Measurements from ENCODE around the gene EIF3A.
"Not testable (repeated sequence)": the region's sequence is repeated elsewhere in the genome, so short reads cannot be mapped to it uniquely, and the experiment has no call there.

EIF3A gene

DNA sequence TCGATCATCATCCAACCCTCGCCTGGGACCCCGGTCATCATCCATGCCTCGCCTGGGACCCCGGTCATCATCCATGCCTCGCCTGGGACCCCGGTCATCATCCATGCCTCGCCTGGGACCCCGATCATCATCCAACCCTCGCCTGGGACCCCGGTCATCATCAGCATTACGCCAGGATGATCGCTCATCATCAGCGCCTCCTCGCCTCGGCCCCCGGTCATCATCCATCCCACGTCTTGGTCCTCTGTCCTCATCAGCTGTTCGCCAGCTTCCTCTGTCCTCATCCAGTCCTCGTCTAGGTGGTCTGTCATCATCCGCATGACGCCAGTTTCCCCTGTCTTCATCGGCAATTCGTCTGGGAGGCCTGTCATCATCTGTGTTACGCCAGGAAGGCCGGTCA lies 38.4 kb downstream of the EIF3A start:
- no peak for DNase-seq

DNA sequence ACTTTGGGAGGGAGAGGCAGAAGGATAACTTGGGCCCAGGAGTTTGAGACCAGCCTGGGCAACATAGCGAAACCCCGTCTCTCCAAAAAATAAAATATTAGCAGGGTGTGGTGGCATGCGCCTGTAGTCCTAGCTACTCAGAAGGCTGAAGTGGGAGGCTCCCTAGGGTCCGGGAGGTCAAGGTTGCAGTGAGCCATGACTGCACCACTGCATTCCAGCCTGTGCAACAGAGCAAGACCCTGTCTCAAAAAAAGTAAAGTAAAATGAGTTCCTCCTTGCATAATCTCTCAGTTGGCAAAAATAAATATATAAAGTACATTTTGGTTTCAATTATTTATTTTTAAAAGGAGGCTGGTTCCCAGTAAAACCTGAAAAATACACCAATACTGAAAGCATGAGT lies 39.3 kb downstream of the EIF3A start:
- DNase-seq = no peak

DNA sequence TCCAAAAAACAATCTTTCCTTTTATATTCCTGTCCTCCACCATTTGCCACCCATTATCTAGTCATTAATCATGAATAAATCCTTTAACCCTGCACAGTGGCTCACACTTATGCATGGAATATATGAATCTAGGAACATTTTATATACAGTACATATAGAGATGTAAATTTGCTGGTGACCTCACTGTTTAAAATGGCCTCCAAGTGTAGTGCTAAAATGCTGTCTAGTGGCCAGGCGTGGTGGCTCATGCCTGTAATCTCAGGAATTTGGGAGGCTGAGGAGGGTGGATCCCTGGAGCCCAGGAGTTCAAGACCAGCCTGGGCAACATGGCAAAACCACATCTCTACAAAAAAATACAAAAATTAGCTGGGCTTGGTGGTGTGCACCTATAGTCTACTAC lies 41.5 kb downstream of the EIF3A start:
- no peak for DNase-seq

DNA sequence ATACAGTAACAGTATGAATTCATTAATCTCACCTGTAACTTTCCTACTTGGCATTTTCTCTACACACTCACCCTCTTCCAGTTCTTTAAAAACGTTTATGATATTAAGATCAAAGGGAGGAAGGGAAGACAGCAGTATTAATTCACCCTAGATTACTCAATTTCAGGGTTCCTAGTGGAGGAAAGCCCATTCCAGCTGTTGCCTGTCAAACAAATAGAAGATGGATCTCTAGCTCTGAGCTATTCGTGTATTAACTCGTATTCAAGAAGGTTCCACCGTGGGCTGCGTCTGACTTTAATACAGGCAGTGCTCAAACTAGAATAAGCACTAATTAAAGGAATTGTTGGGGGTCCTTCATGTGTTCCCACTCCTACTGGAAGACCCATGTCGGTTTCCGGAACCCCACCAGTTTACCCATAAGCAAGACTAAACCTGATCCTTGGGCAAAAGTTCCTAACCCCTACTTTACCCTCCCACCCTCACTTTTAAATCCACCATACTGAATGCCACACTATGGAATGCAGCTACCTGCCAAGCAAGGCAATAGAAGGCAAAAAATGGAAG lies 49.0 kb downstream of the EIF3A start:
- no peak for DNase-seq

DNA sequence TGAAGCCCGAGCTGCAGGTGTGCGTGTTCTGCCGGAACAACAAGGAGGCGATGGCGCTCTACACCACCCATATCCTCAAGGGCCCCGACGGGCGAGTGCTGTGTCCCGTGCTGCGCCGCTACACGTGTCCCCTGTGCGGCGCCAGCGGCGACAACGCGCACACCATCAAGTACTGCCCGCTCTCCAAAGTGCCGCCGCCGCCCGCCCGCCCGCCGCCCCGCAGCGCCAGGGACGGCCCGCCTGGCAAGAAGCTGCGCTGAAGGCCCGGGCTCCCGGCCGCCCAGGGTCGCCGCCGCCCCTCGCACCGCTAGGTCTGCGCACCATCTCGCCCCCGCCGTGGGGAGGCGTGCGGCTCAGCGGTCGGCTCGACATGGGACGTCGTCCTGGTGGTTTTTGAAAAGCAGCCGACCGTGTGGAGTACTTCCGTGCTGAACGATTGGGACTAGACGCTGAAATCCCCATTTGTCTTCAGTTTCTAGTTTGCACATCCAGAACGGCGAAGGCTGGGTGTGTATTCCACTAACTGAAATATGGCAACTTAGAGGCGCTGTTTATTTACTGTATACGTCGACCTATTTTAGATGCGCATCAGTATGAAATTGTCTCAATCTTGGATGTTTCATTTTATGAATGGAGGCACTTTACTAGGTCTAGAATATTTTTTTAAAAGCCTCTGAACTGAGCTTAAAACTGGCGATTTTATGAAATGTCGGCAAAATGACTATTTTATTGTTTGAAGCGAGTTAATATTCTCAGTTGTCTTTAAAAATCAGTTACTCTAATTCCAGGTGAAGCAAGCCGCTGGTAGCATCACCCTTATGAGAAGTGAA lies 50.0 kb downstream of the EIF3A start:
- DNase-seq = peak; percentile 57

DNA sequence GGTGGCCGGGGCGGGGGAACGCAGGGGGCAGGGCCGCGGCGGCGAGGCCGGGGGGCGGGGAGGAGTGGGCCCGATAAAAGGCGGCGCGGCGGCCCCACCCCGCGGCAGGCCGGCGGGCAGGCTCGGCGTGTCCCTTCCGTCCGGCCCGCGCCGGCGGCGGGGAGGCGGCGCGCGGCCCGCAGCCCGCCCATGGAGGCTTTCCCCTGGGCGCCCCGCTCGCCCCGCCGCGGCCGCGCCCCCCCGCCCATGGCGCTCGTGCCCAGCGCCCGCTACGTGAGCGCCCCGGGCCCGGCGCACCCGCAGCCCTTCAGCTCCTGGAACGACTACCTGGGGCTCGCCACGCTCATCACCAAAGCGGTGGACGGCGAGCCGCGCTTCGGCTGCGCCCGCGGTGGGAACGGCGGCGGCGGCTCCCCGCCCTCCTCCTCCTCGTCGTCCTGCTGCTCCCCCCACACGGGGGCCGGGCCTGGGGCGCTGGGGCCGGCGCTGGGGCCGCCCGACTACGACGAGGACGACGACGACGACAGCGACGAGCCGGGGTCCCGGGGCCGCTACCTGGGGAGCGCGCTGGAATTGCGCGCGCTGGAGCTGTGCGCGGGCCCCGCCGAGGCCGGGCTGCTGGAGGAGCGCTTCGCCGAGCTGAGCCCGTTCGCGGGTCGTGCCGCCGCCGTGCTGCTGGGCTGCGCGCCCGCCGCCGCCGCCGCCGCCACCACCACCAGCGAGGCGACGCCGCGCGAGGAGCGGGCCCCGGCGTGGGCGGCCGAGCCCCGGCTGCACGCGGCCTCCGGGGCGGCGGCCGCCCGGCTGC lies 50.8 kb downstream of the EIF3A start, which contains the start of gene NANOS1:
NANOS1 (plus strand) TSS at position 102 of the 808 bp plus-strand sequence; CDS start at position 190, 88 bp downstream.
- DNase-seq = no peak

DNA sequence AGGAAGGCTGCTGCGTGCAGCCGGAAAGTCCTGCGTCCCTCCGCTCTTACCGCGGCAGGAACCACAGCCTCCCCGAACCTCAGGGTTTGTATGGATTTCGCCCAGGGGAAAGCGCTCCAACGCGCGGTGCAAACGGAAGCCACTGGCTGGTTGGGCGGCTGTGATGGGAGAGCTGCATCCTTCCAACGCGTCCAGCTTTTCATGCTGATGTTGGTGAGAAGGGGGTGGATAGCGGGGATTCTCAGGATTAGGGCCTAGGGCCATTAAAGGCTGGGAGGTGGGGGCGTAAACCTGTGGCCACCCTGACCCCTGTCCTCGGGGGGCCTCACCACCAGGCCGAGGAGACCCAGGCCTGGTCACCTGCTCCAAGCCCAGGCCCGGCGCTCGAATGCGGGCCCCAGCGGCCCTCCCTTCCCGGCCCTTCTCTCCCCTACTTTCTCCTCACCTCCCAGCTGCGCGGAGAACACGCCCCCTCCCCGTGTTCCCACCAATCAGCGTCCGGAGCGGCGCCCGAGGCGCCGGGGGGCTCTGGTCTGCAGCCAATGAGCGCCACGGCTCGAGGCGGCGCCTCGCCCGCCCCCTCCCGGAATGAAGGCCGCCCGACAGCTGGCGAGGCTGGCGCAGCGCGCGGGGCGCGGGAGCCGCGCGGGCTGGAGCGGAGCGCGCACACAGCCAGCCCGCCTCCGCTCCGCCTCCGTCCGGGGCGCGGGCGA lies 51.6 kb downstream of the EIF3A start:
- peak; percentile 87 for DNase-seq

DNA sequence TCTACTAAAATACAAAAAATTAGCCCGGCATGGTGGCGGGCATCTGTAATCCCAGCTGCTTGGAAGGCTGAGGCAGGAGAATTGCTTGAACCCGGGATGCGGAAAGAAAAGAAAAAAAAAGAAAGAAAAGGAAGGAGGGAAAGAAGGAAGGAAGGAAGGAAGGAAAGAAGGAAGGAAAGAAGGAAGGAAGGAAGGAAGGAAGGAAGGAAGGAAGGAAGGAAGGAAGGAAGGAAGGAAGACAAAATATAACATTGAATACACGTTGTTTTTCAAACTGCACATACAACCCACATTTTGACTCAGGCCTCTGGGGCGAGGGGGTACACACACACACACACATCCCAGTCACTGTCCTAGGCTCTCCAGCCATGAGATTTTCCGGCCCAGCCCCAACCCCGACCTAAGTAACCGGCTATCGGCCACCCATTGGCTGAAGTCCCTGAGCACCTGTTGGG lies 52.1 kb downstream of the EIF3A start:
- DNase-seq = not testable (repeated sequence)

DNA sequence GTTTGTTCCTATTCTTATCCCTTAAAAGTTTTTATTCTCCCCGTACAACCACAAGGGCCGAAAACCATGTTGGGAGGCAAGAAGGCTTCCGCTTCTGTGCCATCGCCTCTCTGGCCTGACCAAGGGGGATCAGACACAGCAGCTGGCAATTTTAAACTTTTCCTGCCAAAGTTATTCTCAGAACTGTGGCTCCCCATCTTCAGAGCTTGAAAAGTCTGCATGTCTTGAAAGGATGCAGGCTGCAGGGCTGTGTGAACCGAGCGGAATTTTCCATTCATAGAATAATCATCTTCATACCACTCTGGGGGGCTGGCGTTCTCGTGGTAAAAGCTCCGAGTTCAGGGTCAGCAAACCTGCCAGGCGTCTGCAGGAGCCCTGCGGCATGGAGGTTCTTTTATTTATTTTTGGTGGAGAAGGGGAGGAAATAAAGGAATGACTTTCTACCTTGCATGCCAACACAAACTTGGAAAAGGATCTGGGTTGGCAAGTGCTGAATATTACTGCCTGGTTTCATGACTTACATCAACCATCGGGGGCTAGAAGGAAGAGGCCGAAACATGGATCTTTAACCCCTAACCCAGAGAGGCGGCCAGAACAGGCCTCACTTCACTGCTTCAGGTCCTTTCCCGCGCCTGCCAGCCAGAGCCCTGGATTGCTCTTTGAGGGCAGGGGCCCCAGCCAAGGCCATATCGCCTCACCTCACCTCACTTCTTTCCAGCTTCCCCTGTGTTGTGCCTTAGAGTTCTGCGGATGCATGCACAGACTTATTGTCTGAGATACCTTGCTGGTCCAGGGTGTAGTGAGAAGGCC lies 54.1 kb downstream of the EIF3A start:
- no peak for DNase-seq

DNA sequence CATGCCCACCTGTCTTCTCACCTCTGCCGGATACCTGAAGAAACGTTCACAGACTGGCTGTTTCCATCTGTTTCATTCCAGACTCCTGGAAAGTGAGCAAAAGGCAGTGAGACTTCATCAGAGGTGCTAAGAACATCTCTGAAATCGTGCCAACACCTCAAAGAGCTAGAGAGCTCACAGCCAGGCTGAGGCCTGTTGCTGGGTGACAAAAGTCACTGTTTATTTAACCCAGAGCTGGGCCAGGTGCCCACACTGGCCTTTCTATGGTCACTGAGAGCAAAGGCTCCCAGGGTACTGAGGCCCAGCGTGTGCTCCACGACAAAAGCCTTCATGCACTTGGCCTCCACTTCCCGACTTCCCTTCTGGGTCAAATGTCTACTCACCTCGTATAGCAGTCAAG lies 54.8 kb downstream of the EIF3A start:
- no peak for DNase-seq

DNA sequence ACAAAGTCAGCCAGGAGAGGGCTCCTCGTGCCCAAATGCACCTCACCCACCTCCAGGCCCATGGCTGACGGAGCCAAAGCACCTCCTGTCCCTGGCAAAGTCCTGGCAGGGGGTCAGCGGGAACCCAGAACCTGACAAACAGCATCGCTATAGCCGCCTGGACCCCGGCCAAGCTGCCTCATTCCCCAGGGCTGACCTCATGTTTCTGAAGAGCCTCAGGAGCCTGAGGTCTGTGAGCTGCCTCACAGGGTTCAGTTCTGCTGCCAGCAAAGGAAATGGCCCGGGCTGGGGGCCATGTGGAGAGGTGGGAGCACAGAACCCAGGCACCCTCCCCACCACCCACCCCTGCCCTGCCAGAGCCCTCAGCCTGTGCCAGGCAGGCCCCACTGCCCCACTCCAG lies 55.3 kb downstream of the EIF3A start:
- no peak for DNase-seq

DNA sequence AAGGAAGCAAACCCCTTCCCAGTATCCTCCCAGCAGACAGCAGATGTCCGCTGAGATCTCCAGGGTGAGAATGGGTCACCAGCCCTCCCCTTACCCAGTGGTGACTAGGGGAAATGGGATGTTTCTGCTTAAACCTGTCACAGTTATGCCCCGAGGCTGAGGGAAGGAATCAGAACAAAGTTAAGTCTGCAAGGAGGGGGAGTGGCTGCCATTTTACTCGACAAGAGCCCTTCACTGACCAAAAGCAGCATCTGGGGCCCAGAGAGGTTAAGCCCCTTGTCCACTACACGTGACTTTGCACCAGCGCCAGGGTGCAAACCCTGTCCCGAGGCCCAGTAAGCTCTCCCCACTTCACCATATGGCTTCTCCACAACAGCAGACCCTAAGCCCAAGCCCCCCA lies 55.7 kb downstream of the EIF3A start:
- DNase-seq = no peak

DNA sequence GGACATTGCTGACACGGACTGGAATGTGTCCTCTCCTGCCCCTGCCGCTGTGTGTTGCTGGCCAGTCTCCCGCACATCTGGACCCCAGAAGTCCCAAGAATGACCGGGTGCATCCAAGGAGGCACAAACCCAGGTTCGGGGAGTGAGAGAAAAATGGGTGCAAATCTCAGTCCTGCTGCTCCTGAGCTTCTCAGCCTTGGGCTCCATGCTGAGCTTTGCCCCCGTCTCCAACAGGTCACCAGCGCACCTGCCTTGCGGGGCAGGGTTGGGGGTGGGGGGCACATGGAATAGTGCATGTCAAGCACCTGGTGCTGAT lies 57.1 kb downstream of the EIF3A start:
- DNase-seq = no peak

DNA sequence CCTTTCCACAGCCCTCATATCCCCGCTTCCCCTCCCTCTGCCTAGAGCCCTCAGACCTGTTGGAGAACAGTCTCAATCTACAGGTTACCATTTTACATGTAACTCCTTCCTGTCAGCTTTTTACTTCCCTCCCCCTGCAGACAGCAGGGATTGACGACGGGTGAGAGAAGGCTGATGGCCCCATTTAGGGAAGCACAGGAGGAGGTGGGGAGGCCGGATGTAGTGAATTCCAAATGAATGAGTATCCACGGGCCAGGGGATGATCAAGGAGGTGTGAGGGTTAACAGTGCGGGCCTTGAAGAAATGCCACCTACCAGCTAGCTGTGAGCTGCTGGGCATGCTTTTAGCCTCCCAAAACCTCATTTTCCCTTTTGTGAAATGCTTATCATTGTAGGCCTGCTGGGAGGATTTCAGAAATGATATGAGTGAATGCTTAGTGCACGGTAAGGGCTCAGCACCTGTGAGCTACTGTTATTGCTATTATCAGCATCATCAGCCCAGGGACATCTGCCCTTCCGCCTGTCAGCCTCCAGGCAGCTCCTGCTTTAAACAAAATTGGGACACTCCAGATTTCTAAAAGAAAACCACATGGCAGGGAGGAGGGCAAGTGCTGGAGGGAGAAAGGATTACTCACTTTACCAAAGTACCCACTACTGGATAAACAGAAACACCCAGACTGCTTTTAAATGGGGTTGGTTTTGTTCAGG lies 57.6 kb downstream of the EIF3A start:
- DNase-seq = no peak

DNA sequence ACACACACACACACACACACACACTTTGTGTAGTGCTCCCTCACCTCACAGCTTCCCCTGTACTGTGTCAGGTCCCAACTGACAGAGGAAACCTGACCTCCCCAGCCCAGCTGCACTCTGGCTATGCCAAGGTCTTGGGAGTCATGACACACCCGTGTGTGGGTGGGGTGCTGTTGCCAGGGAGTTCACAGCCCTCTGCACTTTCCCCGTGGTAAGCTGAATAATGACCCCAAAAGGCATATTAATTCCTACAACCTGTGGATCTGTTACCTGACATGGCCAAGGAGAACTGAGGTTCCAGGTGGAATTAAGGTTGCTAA lies 60.0 kb downstream of the EIF3A start:
- DNase-seq = no peak

DNA sequence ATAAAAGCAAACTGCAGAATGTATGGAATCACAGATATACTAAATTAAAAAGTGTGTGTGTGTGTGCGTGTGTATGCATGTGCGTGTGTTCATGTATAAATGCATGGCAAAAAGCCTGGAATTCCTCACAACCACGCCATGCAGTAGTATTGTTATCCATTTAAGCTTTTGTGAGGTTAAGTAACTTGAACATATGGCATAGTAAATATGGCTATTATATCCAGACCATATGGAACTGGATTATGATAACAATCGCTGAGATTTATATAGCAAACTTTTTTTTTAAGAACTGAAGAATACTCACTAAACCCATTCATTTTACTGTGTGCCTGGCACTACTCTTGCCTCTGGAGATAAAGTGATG lies 73.4 kb downstream of the EIF3A start:
- DNase-seq = no peak

DNA sequence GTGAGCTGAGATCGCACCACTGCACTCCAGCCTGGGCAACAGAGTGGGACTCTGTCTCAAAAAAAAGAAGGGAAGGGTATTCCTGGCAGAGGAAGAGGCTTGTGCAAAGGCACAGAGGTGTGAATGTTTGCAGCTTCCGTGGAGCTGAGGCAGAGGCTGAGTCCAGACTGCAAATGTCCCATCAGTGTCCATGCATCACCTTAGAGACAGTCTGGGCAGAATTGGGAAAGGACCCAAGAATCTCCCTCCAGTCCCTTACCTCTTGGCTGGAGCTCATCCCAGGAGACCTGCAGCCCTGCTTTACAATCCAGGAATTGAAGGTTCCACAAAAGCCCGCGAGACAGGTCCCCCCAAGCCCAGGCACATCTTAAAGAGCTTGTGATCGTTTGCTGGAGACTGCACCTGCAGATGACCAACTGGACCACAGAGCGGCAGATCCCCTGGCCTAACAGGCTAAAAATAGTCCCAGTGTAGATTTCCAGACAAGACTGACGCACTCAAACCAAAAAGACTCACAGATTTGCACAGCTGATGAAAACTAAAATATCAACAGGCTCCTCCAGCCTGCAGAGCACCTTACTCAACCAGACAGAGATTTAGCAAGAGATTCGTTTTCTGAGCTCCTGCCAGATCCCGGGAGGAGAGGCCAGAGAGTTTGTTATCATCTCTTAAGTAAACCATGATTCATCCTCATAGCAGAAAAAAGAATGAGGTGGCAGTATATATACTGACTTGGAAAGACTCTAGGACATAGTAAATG lies 74.0 kb downstream of the EIF3A start:
- DNase-seq = no peak

DNA sequence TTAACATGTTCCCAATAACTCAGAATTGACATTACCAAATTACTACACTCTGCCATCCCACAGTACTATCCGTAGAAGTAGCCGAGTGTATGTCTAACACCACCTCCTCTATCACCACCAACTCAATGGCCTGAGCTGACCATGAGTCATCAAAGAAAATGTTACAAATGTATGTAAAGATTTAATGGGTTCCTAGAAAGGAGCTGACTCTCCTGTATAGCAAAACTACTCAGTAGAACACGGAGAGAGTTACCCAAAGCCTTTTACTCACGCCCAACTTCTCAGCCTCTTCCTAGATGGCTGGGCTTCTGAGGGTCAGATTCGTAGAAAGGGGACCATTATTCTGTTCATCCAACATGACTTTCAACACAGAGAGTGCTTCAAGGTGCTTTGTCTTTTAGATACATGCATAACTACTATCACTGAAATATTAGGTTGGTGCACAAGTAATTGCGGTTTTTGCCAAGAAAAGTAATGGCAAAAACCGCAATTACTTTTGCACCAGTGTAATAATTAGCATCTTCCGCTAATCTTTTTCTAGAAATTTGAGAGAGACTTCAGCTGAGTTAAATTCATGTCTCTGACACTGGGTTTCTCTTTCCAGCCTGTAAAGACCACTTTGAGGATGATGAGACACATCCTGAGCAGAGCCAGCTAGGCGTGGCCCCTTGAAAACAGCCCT lies 75.1 kb downstream of the EIF3A start:
- no peak for DNase-seq

DNA sequence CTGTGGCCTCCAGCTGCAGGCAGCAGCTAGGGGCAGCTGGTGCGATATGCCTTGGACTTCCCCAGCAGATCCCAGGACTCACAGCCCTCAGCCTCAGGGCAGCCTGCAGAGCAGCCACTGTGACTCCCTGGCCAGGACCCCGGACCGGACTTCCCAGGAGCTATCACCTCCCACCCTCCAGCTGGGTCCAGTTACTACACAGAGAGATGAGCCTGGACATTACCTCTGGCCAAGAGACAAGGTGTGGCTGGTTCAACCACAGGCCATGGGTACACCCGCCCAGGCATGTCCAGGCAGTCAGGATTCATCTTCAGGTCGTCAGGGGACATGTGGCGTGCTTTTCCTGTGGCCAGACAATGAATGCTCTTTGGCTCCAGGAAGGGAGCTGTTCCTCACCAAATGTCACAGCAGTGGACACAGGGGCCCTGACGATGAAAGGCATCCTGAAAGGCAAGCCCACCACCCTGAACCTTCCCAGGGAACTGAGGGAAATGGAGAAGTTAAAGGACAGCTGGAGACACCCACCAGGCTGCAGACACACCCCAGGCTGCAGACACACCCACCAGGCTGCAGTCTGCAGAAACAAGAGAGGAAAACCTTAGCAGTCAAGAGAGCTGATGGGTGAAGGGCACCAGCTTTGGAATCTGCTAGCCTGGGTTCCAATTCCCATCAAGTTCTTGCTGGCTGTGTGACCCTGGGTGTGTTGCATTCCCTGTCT lies 76.9 kb downstream of the EIF3A start:
- DNase-seq = no peak

Data from CD4-positive, alpha-beta T cell treated with Interleukin-17A for 4 hours (primary cell).